GM19043 (cell line): Measurements from ENCODE around the gene NRXN3.

Experiments used
- ATAC-seq: cut with Tn5 transposase; IDR thresholded peaks from one replicate; pipeline ENCODE4 v1.9.1; 2021; ENCODE audit warnings: low read depth; ENCODE audit not compliant: unreplicated experiment

NRXN3 gene

DNA sequence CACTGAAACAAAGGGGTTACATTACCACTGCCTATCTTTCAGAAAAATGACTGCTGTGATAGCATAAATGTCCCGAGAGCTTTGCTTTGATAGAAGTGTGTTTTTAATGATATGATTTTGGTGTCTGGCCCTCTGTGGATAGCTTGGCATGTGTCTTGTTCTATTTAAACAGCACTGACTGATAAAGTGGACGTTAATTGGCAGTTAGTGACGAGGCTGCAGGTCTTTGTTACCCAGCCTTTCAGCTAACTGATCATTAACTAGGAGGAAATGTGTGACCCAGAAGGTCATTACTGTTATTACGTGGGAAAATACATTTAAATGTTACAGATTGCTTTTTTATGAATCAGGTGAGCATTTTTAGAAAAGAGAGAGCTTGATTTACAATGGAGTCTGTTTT is 1612.9 kb downstream of the NRXN3 start:
- no peak for ATAC-seq

DNA sequence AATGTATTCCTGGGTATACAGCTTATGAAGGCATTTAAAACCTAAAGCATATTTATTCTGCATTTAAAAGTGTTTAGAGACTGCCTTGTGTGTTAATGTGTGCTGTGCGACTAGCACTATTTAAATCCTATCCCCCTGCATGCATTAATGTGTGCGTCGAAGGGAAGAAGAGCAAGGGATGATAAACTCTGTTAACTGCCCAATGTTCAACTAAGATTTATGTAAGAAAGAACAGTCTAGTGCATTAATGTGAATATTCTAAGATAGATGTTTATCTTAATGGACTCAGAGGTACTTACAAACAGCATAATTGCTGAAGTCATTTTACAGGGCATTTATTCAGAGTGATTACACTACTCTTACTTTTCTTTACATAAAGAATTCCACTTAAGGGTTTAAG is 1616.3 kb downstream of the NRXN3 start:
- ATAC-seq: no peak

DNA sequence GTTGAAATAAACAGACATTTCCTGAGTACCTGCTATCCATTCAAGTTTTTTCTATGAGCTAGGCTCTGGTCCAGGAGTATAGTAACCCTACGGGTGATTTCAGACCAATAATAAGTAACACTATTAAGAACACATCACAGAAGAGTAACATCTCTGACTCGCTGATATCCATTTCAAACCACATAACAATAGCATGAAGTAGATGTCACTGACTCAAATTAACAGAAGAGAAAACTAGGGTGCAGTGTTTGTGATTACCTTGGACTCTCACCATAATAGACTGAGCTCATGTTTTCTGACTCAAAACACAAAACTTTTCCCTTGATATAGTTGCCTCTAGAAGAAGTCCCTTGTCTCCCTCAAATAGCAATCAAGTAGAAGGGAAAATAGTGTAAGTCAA is 1618.2 kb downstream of the NRXN3 start:
- ATAC-seq: no peak

DNA sequence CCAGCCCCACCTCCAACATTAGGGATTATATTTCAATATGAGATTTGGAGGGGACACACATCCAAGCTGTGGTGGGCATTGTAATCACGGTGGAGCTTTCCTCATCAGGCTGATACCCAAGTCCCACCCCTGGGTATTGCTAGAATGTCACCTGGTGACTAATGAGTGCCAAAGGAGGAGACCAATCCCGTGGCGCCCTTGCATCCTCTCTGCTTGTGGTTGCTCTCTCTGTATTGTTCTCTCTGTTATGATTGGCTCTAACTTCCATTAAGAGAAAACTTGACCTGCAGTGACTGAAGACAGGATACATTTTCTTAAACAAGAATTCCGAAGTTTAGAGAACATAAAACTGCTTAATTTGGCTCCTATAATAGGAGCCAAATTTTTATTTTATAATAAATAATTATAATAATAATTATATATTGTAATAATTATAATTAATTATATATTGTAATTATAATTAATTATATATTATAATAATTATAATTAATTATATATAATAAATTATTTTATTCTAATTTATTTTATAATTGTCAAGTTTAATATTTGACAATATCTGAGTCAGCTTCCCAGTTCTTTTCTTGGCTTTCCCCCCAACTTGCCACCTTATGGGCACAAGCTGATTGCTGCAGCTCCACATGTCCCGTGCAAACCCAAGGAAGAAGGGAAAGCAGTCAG is 1621.0 kb downstream of the NRXN3 start:
- no peak for ATAC-seq

DNA sequence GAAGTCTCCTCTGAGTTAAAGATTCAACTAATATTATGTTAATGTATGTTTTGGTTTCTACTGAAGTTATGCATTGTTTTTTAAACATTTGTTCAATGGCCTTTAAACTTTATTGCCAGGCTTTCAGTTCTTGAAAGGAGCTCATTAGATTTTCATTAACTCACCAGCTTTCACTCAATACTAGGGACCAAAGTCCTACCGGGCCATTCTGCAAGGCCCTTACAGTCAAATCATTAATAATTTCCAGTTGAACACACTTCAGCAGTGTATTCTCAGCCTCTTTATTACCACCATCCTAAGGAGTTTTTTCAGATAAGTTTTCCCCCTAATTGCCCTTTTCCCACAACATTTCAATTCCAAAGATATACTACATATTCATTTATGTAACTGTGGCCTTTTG is 1631.9 kb downstream of the NRXN3 start:
- no peak for ATAC-seq

DNA sequence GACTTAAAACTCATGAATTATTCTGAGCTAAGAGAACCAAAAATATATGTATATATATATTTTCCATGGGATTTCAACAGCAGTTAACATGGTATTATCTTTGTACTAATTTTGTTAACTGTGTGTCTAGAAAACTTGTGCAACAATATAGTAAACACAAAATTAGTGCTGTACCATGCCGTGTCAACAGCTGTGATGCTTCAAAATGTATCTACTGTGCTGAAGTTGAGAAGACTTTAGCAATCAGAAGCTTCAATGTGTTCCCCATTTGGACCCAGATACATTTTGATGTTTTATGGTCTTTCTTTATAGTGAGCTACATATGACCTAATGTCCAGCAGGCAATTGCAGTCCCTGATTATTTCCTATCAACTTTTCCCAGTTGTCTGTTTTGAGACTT is 1635.5 kb downstream of the NRXN3 start:
- ATAC-seq: no peak

DNA sequence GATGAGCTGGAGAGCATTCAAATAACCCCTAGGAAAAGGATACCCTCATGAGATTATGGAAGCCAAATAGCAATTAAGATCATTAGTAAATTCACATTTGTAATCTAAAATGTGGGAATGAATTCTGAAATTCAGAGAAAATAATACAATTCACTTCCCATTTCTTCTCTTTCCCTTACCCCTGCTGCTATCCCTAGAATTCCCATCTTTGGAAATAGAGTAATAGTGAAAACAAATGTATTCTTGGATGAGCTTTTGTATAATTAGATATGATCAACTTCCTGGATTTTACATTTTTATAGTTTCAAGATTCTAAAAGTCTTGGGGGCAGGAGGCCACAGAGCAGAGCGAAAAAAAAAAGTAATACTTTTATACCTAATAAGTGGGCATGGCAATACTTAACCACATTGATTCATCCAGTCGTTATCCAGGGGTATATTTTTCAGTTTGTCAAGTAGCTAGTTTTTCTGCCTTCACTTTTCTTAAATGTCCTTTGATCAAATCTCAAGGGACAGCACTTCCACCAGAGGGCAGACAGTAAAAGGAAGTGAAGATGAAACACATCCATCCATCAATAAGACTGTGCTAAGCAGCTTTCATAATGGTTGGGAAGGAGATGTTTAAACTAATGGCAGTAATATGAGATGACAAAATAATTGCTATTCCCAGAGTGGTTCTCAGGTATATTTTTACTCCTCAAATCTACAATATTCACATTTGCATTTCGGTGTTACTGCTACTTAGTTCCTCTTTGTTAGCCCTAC is 1639.9 kb downstream of the NRXN3 start:
- no peak for ATAC-seq

DNA sequence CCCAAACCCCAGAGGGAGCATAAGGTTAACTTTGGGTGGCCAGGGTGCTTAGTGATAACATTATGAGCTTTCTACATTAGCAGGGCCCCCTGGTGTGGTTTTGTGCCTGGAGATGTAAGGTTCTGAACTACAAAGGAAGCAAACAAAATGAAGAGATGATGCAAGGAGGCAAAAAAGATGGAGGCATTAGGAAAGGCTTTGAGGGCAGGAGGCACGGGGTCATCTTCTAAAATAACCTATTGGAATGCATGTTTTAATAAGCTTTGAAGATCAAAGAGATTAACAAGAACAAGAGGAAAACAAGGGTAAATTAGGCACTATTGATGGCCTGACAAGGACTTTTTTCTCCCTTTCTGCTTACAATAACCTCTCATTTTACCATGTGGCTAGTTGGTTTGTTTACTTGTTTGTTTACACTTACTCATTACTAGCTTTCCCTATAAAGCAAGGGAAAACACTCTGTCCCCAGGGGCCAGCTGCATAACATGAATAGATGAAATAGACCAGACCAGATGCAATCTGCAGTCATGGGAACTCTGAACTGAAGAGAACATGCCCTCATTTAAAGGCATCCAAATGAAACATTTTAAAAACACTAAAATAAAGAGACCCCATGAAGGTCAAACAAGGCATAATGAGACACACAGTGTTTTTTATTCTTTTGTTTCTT is 1650.8 kb downstream of the NRXN3 start:
- ATAC-seq: no peak

DNA sequence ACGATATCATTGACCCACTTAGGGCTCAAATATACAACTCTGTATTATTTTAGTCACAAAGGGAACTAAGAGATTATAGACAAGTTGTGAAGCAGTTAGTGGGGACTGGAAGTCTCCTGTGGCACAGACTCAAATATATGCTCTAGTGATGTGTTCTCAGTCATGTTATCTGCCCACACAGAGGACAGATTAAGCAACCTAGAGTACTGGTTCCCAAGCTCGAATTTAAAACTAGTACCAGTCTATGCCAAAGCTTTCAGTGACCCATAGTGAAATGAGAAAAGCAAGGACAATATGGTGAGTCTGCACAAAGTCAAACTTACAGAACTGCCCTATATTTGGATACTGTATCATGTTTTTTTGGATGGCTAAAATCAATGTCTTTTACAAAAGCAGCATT is 1651.9 kb downstream of the NRXN3 start:
- ATAC-seq: no peak

DNA sequence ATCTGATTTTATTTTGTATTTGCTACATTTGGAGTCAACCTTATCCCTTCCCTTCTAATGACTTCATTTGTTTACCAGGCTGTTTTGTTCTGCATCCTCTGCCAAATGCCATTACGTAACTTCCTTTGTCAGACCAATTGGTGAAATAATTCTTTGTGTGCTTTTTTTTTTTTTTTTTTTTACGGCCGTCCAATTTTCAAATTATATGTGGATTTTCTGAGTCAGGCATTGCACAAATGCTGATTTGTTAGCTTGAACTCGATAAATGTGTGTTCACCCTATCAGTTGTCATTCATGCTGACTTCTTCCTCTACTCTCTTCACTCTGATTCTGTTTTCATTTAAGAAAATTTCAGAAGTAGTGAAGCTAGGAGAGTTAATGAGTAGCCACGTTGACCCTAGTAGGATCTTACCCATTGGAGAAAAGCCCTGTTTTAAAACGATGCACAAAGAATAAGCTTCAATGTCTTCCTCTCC is 1654.9 kb downstream of the NRXN3 start:
- ATAC-seq: no peak

DNA sequence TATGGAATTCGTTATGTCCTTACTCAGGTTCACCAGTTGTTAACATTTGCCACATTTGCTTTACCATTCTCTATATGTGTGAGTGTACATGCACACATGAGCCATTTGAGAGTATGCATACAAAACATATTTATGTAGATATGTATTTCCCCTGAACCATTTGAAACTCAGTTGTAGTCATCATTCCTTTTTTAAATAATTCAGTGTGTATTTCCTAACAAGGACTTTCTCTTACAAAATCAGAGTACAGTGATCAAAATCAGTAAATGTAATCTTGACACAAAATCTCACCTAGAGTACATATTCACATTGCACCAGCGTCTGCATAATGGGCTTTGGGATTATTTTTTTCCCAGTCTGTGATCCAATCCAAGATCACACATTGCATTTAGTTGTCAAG is 1656.2 kb downstream of the NRXN3 start:
- no peak for ATAC-seq

DNA sequence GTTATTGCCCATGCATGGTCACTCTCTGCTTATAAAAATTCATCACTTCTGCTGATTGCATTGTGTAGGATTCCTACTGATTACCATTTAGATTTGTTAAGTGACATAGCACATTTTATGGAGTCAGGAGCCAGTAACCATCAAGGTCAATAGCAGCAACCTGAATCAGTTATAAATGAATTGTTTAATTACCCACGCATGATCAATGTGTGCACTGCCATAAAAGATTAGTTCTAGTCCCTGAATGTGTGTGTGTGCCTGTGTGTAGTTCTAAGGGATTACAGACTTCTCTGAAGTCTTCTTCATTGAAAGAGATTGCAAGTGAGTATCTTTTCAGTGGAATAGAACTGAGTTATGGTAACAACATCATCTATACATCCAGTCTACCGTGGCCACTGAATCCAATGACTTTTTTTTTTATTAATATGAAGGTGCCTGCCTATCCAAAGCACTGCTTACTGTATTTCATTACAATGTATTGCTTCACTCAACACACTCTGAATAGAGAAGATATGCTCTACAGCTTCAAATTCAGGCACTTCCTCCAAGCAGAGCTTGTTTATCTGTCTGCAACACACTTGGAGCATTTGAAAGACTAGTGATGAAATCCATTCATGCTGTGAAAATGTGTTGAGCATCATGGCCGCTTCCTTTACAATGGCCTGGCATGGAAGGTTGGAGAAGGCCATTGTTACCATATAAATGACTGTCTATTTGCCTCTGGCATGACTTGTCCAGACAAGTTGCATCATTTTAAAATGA is 1659.4 kb downstream of the NRXN3 start:
- no peak for ATAC-seq

DNA sequence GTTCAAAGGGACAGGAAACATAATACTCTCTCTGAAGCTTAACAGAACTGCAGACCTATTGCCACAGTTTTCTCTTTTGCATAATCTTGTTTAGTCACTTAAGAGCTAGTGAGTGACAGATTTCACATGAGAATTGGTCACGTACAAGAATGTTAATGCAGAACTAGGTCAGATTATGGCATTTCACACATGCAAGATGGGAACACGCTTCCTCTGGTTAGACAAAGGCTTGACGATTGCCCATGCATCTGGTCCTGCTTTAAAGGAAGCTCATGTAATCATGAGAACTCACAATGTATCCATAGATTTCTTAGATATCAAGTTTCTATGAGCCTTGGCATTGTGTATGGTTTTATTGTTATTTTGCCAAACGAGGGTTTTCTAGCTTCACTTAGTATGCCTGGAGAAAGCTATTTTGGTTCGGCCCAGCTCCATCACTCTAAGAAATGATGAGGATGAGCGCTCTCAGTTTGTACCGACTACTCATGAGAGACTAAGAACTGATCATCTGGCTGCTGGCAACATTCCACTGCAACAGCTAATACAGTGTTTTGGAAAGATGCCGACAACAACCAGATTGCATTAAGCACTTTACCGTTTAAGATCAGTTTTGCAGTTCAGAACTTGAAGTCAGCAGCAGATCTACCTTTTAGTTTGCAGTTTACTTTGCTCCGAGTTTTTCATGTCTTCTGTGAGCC is 1661.2 kb downstream of the NRXN3 start:
- ATAC-seq: no peak

DNA sequence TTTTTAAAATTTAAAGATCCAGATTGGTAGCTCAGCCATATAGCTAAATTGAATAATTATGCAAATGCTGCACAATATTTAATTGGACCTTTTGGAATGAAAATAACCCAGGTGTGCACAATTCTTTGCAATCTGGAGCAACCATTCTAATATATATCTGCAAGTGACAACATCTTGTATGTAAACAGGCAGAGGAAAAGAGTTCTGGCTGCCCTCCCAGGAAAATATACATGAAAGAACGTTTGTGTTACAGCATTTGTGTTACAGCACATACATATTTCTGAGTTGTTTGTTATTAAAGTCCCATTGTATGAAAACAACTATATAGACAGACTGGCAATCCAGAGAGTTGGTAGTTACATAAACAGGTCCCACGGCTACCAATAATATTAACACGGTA is 1663.6 kb downstream of the NRXN3 start:
- no peak for ATAC-seq

DNA sequence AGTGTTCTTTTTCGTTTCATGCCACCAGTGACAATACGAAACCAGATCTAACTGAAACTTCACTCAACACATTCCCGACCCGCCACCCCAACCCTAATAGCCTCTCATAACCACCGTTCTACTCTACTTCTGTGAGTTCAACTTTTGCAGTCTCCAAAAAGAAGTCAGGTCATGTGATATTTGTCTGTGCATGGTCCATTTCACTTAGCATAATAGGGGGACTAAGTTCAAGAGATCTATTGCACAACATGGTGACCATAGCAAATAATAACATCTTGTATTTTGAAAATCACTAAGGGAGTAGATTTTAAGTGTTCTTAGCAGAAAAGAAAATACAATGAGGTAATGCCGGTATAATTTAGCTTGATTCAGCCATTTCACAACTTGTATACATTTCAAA is 1664.7 kb downstream of the NRXN3 start:
- no peak for ATAC-seq

DNA sequence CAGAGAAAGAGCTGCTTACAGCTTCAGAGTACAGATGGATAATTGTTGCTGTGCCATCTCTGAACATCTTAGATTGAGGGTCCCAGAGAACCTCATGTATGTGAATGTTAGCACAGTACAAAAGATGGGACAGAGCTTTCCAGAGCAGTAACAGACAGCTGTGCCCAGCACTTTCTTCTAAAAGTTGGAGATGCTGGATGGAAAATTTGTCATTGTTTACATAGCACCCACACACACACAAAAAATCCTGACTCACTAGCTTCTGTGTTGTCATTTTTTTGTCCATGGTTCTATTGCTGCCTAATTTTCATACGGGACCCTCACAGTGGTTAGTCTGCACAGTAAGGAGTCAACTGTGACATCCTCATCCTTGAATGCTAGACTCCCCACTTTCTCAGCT is 1666.4 kb downstream of the NRXN3 start:
- no peak for ATAC-seq

DNA sequence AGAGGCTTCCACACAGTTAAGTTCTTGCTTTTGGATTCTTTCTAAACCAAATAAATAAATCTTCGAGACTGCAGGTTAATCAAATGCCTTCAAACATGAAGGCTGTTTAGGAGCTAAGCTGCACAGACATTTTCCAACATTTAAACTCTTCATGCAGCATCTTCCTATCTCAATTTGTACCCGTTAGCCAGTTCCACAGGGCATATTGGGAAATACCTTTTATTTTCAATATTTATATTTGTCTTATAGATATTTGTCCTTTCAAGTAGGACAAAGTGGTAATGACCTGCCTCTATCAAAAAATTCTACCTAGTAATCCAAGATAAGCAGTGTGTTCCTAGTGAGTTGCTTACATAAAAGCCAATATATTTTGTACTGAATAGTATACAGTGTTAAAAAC is 1667.5 kb downstream of the NRXN3 start:
- no peak for ATAC-seq

DNA sequence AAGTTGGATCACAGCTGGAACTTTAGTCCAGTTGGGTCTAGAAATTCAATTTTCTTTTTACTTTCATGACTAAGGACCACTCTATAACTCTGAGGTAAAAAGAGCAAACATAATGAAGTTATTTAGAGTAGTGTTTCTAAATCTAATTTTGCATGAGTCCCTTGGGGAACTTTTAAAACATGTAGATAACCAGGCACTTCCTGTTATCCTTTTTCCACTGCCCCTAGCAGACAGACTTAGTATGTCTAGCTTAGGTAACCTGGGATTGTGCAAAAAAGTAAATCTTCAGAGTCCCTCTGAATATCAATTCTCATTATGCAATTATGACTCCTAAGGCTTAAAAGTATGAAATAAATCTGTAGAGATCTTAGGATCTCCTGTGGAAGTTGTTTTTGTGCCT is 1669.9 kb downstream of the NRXN3 start:
- ATAC-seq: no peak

DNA sequence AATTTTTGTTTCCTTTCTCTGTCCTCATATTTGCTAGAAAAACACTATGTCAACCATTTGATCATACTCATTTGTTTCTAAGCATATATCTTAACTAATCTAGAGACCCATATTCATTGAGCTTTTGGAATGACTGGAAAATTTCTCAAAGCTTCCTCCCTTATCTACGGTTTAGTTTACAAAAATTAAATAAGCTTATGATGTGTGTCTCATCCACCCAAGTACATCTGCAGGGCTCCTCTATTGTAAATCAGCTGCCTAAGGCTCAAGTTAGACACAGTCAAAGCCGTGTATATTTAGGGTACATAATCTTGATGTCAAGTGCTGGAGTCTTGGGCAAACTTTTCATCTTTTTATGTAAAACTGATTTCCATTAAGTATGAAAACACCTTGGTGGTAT is 1670.7 kb downstream of the NRXN3 start:
- no peak for ATAC-seq

DNA sequence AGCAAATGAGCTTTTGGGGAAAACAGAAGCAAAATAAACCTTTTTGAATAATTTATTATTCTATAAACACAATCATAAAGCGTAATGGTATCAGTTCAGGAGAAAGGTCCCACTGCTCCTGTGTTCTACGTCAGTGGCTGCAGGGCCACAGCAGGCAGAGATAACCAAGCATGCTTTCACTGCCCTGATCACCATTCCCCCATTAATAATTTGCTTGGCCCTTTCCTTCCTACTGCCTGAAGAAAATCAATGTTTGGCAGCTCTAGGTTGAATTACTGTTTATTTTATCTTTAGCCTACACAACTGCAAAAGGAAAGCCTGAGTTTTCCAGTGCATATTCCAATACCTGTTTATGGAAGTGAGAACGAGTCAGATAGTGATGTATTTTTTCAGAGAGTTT is 1671.3 kb downstream of the NRXN3 start:
- no peak for ATAC-seq
